ENCODE measurements around the gene OLFM4.

The OLFM4 gene

GRCh38 chr13:53014495-53015443 lies 13.8 kb upstream of the OLFM4 start:
- no peak for DNase-seq (ENCODE audit: low read depth in 1 of 2, low spot score in 1 of 2)

DNA sequence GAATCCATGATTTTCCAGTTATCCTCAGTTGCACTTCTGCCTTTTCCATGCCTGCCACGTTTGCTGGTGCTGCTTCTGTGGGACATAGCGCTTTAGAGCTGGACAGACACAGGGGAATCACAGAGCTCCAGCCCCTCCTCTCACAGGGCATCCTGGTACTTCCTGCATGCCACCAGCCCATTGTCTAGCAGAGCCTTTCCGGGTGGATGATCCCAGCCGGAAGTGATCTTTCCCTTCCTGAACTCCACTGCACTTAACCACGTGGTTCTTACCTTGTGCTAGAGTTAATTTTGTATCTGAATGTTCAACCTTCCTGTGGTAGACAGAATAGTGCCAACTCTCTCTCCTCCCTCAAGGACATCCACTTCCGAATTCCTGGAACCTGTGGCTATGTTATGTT lies 12.6 kb upstream of the OLFM4 start:
- no peak for DNase-seq (ENCODE audit: low read depth in 1 of 2, low spot score in 1 of 2)

- DNase-seq (ENCODE audit: low read depth in 1 of 2, low spot score in 1 of 2), result no peak
Measured at GRCh38 chr13:53017433-53017970, 11.1 kb upstream of the OLFM4 start.

DNA sequence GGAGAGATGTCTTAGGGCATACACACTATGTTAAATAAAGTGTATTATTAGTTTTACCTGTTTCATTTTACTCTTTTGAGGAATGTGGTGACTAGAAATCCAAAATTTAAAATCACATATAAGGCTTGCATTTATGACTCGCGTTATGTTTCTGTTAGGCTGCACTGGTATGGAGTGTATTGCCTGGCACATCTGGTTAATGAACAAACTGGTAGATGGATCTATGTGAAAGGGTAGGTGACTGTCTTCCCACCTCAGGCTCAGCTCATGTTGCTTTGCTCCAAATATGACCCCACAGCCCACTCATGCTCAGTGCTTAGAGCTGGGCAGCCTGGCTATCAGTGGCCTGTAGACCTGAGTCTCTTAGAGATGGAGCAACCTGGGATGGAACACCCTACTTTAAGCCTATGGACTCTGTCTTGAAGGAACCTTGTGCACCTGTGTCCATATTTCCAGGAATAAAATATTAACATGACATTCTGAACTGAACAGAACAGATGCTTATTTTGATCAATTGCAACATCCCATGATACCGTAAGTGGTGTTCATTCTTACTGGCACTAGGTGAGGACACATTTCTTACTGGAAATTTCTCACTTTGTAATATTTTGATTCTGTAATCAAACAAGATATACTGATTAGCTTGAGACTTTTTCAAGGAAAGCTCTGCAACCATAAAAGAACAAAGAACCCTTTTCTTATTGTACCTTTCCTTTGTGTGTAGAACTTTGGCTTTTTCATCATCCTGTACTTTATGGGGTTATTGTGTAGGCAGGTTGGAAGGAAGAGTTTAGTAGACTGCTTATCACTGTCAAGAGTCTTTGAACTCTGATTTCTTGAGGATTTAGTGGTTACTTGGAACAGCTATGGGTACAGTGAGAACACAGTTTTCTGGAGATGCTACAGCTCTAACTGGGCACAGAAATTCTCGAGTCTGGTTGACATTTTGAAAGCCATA lies 9.6 kb upstream of the OLFM4 start:
- no peak for DNase-seq (ENCODE audit: low read depth in 1 of 2, low spot score in 1 of 2)

DNA sequence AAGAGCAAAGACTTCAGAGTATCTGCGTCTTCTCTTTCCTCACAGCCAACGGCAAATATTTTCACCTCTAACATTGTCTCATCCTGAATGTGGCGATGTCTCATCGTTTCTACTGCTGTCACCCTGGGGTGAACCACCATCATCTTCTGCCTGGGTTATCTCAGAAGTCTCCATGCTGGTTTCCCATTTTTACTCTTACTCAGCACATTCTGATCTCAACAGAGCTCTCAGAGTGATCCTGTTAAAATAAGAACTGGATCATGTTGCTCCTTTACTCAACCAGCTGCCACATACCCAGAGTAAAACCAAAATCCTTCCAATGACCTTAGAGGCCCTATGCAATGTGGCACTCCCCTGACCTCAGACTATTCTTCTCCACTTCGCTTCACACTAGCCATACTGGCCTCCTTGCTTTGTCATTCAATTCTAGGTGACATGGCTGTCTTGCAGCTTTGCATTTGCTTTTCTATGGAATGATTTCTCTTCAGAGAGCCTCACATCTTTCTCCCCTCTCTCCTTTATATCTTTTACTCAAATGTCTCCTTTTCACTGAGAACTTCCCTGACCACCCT lies 7.8 kb upstream of the OLFM4 start:
- DNase-seq (ENCODE audit: low read depth in 1 of 2, low spot score in 1 of 2), result no peak

DNA sequence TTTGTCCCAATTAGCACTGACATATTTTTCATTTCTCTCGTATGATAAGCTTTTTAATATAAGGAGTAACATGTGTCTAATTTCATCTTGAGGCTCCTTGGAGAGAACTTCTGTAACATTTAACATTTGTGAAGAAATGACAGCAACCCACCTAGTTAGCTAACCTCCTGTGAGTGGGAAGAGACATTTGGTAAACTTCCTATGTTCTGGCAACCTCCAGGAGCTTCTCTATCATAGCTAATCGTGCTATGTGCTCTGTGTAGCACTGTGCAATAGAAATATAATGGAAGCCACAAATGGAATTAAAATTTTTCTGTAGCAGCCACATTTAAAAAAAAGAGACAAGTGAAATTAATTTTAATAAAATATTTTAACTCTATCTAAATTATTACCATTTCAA lies 5.4 kb upstream of the OLFM4 start:
- DNase-seq (ENCODE audit: low read depth in 1 of 2, low spot score in 1 of 2), result no peak

DNA sequence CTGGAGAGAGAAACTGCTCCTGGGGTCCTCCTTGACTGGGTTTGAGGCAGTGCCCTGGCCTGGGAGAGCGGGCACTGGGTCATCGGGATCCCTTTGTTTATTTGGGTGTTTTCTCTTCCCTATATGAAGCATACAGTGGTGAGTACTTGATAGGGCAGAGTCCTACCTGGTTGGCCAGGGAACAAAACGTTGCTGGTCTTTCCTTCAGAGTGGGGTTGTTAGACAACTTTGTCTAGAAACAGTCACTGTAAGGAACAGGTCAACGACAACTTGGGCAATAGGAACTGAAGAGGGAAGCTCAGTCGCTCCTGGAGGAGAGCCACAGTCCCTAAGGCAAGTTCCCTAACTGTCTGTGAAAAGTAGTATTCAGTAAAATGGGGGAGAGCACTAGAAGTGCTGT lies 550 bp upstream of the OLFM4 start:
- DNase-seq (ENCODE audit: low read depth in 1 of 2, low spot score in 1 of 2), result no peak

DNA sequence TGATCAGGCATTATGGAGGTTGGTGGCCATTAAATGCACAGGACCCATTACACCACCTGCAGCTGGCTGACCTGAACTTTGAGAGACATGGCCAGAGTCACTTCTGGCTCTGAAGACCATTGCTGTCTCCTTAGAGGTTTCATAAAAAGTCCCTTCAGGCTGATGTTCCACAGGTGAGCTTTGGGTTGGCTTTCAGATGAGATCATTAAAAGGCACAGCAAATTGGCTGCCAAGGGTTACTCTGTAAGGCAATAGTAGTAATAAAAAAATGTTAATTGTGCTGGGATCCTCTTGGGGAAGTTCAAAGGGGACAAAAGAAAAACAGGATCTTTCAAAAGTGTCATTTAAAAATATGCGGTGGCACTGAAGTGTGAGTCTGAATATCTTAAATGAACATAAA lies 4.2 kb downstream of the OLFM4 start:
- no peak for DNase-seq (ENCODE audit: low read depth in 1 of 2, low spot score in 1 of 2)

GRCh38 chr13:53038993-53039392 lies 10.4 kb downstream of the OLFM4 start:
- DNase-seq (ENCODE audit: low read depth in 1 of 2, low spot score in 1 of 2), result no peak

DNA sequence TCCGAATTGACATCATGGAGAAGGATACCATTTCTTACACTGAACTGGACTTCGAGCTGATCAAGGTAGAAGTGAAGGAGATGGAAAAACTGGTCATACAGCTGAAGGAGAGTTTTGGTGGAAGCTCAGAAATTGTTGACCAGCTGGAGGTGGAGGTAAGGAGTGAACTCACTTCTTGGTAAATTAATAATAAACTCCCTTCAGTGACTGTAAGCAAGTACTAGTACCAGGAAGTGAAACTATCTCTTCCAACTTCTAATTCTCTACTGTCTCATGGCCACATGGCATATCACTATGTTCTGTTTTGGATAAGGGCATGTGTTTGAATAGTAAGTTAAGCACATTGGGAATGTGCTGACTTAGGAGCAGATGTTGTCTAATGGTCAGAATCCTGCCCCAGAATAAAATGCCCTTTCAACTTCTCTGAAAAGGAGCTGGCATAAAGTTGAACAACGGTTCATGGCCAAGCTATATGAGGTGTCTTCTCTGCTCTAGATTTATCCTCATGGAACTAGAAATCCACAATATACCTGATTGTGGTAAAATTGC lies 13.4 kb downstream of the OLFM4 start:
- DNase-seq (ENCODE audit: low read depth in 1 of 2, low spot score in 1 of 2), result no peak

GRCh38 chr13:53042877-53043276 lies 14.3 kb downstream of the OLFM4 start:
- no peak for DNase-seq (ENCODE audit: low read depth in 1 of 2, low spot score in 1 of 2)

GRCh38 chr13:53043398-53043797 lies 14.8 kb downstream of the OLFM4 start:
- no peak for DNase-seq (ENCODE audit: low read depth in 1 of 2, low spot score in 1 of 2)

DNA sequence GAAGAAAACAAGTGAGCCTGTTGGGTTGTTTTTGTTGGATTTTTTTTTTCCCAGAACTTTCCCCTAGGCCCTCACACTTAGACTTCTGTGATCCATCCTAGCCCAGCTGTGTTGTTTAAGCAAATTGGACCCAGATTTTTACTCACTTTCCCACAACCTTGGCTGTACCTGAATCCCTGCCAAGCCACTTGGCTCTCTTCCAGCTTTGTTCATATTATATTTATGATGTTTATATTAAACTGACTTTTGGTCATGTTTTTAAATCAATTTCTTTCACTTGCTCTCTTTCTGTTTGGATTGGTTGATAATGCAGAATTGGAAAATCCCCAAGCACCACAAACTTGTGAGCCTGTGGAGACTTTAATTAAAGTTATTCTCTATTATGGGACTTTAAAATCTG lies 16.6 kb downstream of the OLFM4 start:
- no peak for DNase-seq (ENCODE audit: low read depth in 1 of 2, low spot score in 1 of 2)

GRCh38 chr13:53048880-53049279 lies 20.3 kb downstream of the OLFM4 start:
- DNase-seq (ENCODE audit: low read depth in 1 of 2, low spot score in 1 of 2), result no peak

- no peak for DNase-seq (ENCODE audit: low read depth in 1 of 2, low spot score in 1 of 2)
Measured at GRCh38 chr13:53050151-53050550, 21.5 kb downstream of the OLFM4 start.

DNA sequence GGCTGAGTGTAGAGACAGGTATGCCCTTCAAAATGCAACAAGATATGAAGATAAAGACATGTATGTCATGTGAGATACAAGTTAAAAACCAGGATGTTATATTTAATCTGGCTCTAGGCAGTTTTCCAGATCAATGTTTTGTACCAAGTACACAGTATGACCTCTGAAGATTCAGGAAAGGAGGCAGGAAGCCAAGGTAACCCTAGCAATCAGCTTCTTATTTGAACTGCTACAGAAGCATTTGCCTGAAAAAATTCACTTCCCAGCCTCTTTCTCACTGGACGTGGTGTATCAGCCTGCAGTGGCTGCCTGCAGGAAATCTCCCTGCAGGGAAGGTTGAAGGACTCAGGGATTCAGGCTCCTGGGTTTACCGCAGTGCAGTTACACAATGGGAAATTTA lies 24.1 kb downstream of the OLFM4 start:
- no peak for DNase-seq (ENCODE audit: low read depth in 1 of 2, low spot score in 1 of 2)

DNA sequence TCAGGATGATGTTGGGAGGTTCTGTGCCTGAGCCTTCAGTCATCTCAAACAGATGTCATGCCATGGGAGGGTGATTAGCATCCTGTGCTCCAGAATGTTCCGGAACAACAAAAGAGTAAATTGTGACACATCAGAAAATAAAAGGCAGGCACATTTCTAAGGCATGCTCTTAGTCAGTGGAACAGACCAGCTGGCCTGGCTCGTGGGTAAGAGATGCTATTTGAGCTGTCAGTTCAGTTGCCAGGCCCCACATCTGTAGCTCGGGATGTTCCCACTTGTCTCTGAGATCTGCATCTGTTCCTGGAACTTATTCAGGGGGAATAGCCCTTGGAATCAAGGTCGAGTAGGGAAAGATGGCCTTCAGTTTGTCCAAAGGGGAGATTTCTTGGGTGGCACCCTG lies 26.0 kb downstream of the OLFM4 start:
- no peak for DNase-seq (ENCODE audit: low read depth in 1 of 2, low spot score in 1 of 2)

DNA sequence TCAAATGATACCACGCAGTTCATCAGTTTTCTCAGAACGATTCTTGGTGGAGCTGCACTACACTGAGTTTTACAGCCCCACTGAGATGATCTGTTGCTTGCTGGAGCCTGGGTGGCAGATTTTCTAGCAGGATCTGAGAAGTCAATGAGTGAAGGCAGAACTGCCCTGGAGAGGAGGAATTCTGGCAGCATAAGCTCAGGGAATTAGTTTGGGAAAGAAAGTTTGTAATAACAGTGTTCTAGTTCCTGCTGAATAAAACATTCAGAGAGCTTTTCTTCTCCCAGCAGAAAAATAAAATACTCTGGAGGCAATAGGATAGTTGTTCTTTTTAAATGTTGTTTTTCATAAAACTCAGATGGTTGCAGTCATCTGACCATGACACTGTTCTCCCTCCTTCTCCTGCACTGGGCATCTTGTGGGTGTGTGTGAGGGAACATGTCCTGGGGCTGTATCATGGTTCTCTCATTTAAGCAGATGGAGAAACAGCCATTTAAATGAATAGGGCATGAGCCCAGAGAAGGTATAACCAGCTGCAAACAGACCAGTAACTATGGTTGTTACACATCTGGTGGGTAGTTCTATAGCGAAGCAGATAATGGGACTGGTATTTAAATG lies 29.6 kb downstream of the OLFM4 start:
- no peak for DNase-seq (ENCODE audit: low read depth in 1 of 2, low spot score in 1 of 2)

GRCh38 chr13:53060840-53061490 lies 32.4 kb downstream of the OLFM4 start:
- no peak for DNase-seq (ENCODE audit: low read depth in 1 of 2, low spot score in 1 of 2)

DNA sequence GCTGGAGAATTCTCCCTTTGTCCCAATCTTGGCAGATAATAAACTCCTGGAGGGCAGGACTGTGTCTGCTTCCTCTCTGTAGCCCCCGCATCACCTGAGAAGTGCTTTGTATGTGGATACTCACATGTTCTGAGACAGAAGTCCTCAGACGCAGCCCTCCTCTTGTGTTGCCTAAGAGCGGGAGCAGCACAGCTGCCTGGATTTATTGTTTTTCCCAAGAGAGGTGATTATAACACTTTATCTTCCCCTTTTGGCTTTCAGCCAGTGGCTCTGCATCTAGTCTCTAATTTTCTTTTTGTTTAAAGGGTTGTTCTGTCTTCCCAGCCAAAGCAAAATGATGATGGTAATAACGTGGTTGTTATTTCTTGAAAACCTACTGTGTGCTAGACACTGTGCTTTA lies 36.1 kb downstream of the OLFM4 start:
- no peak for DNase-seq (ENCODE audit: low read depth in 1 of 2, low spot score in 1 of 2)
